ENCODE data around the gene ACOT11.

- TF ChIP-seq ZFP3 (CRISPR knock-in tag; IDR thresholded peaks at IDR 0.05) (no peak), ARNTL (CRISPR knock-in tag; IDR thresholded peaks at IDR 0.05; ENCODE audit: borderline replicate concordance, low read depth) (no peak), ESRRG (CRISPR knock-in tag; IDR thresholded peaks at IDR 0.05) (no peak), ZFP30 (CRISPR knock-in tag; IDR thresholded peaks at IDR 0.05) (no peak), CREB5 (CRISPR knock-in tag; IDR thresholded peaks at IDR 0.05; ENCODE audit: low read depth) (no peak), PATZ1 (CRISPR knock-in tag; IDR thresholded peaks at IDR 0.05; ENCODE audit: borderline replicate concordance) (no peak), CSDC2 (CRISPR knock-in tag; IDR thresholded peaks at IDR 0.05) (no peak), RARB (CRISPR knock-in tag; IDR thresholded peaks at IDR 0.05) (no peak), BACH2 (CRISPR knock-in tag; IDR thresholded peaks at IDR 0.05; ENCODE audit: borderline replicate concordance) (no peak), CSRNP3 (CRISPR knock-in tag; IDR thresholded peaks at IDR 0.05) (no peak), TCF4 (CRISPR knock-in tag; IDR thresholded peaks at IDR 0.05; ENCODE audit: borderline replicate concordance) (no peak), ZC3H10 (CRISPR knock-in tag; IDR thresholded peaks at IDR 0.05) (no peak), SNAI2 (CRISPR knock-in tag; IDR thresholded peaks at IDR 0.05) (no peak)
Measured at GRCh38 chr1:54532033-54532432, 16.0 kb upstream of the ACOT11 start.
